Activated CD4-positive, alpha-beta memory T cell treated with anti-CD3 and anti-CD28 coated beads for 36 hours (primary cell): ENCODE data around the gene WNT3A. TPM values are rescaled to one million over a fixed set of nuclear protein-coding genes. Genes with fewer than 3 reads are reported as not detected.
A peak's percentile ranks its signal among the peaks of the same experiment; 100 is the strongest.

ENCODE experiments used
- CTCF ChIA-PET: fragments of 350-600 bp; sonication (Branson Sonifier 250); formaldehyde crosslinking; loops from one replicate; lab custom pipeline; 2021; ENCODE audit warnings: antibody characterized with exemption, inconsistent platforms; lab: Charles Lee
- POLR2A ChIA-PET: fragments of 350-600 bp; sonication (Branson Sonifier 250); formaldehyde crosslinking; loops from one replicate; lab custom pipeline; 2021; ENCODE audit warnings: antibody characterized with exemption; lab: Charles Lee
- DNase-seq: peaks from one replicate; pipeline ENCODE4 v3.0.0-alpha.2; 2020
- H3K27ac Mint-ChIP-seq: one replicate; pipeline ENCODE4 v1.8.0; 2021; ENCODE audit warnings: mixed read lengths
- H3K27me3 Mint-ChIP-seq: one replicate; pipeline ENCODE4 v1.8.0; 2021; ENCODE audit warnings: mixed read lengths
- H3K36me3 Mint-ChIP-seq: one replicate; pipeline ENCODE4 v1.8.0; 2021; ENCODE audit warnings: mixed read lengths
- H3K4me1 Mint-ChIP-seq: one replicate; pipeline ENCODE4 v1.8.0; 2021; ENCODE audit warnings: low read depth, mixed read lengths
- H3K4me3 Mint-ChIP-seq: one replicate; pipeline ENCODE4 v1.8.0; 2021; ENCODE audit warnings: mild to moderate bottlenecking, mixed read lengths
- H3K9me3 Mint-ChIP-seq: one replicate; pipeline ENCODE4 v1.8.0; 2021; ENCODE audit warnings: mixed read lengths
- intact Hi-C: fragments of 100-400 bp; cut with micrococcal nuclease; formaldehyde crosslinking; loops from one replicate; pipeline ENCODE4 v1.15.1; 2023
- total RNA-seq, 2 experiments: library from RNA; stranded (reverse); gene quantifications; one replicate each; pipeline ENCODE4 v1.2.3, GENCODE V29; 2021

Gene WNT3A
- total RNA-seq, 2 experiments from 2014 or later = not detected

DNA sequence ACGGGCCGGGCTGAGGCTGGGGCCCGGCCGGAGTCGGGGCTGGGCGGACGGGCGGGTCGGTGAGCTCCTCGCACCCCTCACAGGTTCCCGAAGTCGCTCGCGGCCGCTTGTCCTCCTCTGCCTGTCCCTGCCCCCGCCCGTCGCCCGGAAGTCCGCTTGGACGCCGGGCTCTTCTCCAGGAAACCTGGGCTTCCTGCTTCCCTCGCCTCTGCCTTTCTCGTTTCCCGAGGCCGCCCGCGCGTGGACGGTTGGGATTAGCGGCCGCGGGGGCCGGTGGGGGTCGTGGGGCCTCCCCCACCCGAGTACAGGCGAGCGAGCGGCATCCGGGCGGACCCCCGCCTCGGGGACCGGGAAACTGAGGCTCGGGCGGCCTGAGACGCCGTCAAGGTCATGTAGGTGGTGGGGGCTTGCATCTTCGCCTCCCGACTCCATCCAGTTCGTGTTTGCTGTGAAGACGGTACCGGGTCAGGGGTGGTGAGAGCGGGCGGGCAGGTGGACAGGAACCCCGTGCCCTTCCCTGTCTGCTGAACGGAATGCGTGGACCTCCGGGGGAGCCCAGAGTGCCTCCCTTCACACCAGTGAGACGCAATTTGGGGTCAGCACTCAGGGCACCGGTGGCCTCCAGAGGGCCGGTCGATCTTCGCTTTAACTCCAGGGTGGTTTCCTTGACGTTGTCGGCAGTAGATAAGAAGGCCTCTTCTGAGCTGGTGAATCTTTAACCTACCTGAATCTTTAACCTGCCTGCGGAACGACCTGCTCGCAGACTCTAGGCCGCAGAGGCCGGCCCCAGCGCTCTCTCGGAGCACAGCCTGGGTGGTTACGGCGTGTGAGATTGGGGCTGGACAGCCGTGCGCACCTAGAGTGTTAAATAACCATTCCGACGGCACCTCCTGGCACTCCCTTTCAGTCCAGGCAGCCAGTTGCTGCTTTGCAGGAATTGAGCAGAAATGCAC lies 76.4 kb downstream of the WNT3A start:
- CTCF ChIA-PET = interaction anchor here (1.4 kb wide), 2 partner anchors 9 to 83 kb away, joined by 4 read pairs; partner anchors contain the start of gene IBA57
- DNase-seq = peak; percentile 56
- POLR2A ChIA-PET = interaction anchor here (0.9 to 1.6 kb wide), 7 partner anchors 19 to 382 kb away, joined by 3 to 6 read pairs (median 4); partner anchors contain the start of genes GUK1, IBA57 and MRPL55
- peaks cover 30% of the 10 kb centered on the region for H3K36me3 Mint-ChIP-seq
- intact Hi-C loops = loop anchor here (1.0 to 10.0 kb wide), 9 partner anchors 20 to 1348 kb away; partner anchors contain the start of genes C1orf35, GUK1, ITPKB and MRPL55
- H3K4me1 Mint-ChIP-seq = peaks cover 46% of the 10 kb centered on the region
- no peaks in the 10 kb centered on the region for H3K9me3 Mint-ChIP-seq
- peak overlapping the region; percentile 91 for H3K4me3 Mint-ChIP-seq
- H3K27me3 Mint-ChIP-seq = no peaks in the 10 kb centered on the region
- peak overlapping the region; percentile 96 for H3K27ac Mint-ChIP-seq

GRCh38 chr1:228083871-228084278 lies 77.1 kb downstream of the WNT3A start:
- POLR2A ChIA-PET = interaction anchor here (0.9 to 1.3 kb wide), 4 partner anchors 56 to 375 kb away, joined by 3 to 5 read pairs (median 3); partner anchors contain the start of genes GUK1 and IBA57

GRCh38 chr1:228084325-228084724 lies 77.5 kb downstream of the WNT3A start:
- intact Hi-C loops = loop anchor here (5.0 to 10.0 kb wide), 2 partner anchors 297 to 1350 kb away; partner anchors contain the start of gene ITPKB
- H3K27me3 Mint-ChIP-seq = no peaks in the 10 kb centered on the region
- peaks cover 57% of the 10 kb centered on the region for H3K4me1 Mint-ChIP-seq
- ChIA-PET POLR2A (interaction anchor here (0.9 to 1.3 kb wide), 5 partner anchors 56 to 374 kb away, joined by 3 to 5 read pairs (median 3); partner anchors contain the start of genes GUK1 and IBA57), CTCF (interaction anchor here (1.4 kb wide), 3 partner anchors 15 to 86 kb away, joined by 4 to 5 read pairs (median 5); partner anchors contain the start of gene IBA57)
- DNase-seq = peak; percentile 44
- peak overlapping the region; percentile 91 for H3K4me3 Mint-ChIP-seq
- peak overlapping the region; percentile 96 for H3K27ac Mint-ChIP-seq
- peaks cover 38% of the 10 kb centered on the region for H3K36me3 Mint-ChIP-seq
- H3K9me3 Mint-ChIP-seq = no peaks in the 10 kb centered on the region

More at GRCh38 chr1:228083871-228084278, 77.1 kb downstream of the WNT3A start:
- peaks cover 36% of the 10 kb centered on the region for H3K36me3 Mint-ChIP-seq
- peaks cover 53% of the 10 kb centered on the region for H3K4me1 Mint-ChIP-seq
- H3K4me3 Mint-ChIP-seq = peak overlapping the region; percentile 91
- no peaks in the 10 kb centered on the region for H3K27me3 Mint-ChIP-seq
- DNase-seq = peak; percentile 32
- intact Hi-C loops = loop anchor here (2.0 to 10.0 kb wide), 4 partner anchors 297 to 1349 kb away; partner anchors contain the start of gene ITPKB
- no peaks in the 10 kb centered on the region for H3K9me3 Mint-ChIP-seq
- H3K27ac Mint-ChIP-seq = peak overlapping the region; percentile 96
- CTCF ChIA-PET = interaction anchor here (1.4 kb wide), 2 partner anchors 82 to 85 kb away, joined by 4 to 5 read pairs; partner anchors contain the start of gene IBA57

GRCh38 chr1:228084797-228085196 lies 78.0 kb downstream of the WNT3A start:
- H3K27ac Mint-ChIP-seq = peak overlapping the region; percentile 96
- no peaks in the 10 kb centered on the region for H3K27me3 Mint-ChIP-seq
- H3K9me3 Mint-ChIP-seq = no peaks in the 10 kb centered on the region
- CTCF ChIA-PET = interaction anchor here (1.4 kb wide), 3 partner anchors 14 to 86 kb away, joined by 4 to 5 read pairs (median 5); partner anchors contain the start of gene IBA57
- POLR2A ChIA-PET = interaction anchor here (0.9 to 1.3 kb wide), 4 partner anchors 55 to 318 kb away, joined by 3 to 5 read pairs (median 3); partner anchors contain the start of genes GUK1 and IBA57
- peaks cover 37% of the 10 kb centered on the region for H3K36me3 Mint-ChIP-seq
- DNase-seq = no peak
- H3K4me1 Mint-ChIP-seq = peaks cover 62% of the 10 kb centered on the region
- intact Hi-C loops = loop anchor here (5.0 to 10.0 kb wide), 2 partner anchors 297 to 1350 kb away; partner anchors contain the start of gene ITPKB
- H3K4me3 Mint-ChIP-seq = peak overlapping the region; percentile 91

- ChIA-PET POLR2A (interaction anchor here (1.1 to 1.3 kb wide), 2 partner anchors 56 to 80 kb away, joined by 3 read pairs; partner anchors contain the start of gene IBA57), CTCF (interaction anchor here (1.4 kb wide), 2 partner anchors 14 to 87 kb away, joined by 5 read pairs; no protein-coding TSS in a partner anchor)
- H3K27me3 Mint-ChIP-seq = no peaks in the 10 kb centered on the region
- H3K36me3 Mint-ChIP-seq = peaks cover 37% of the 10 kb centered on the region
- H3K9me3 Mint-ChIP-seq = no peaks in the 10 kb centered on the region
- peak overlapping the region; percentile 91 for H3K4me3 Mint-ChIP-seq
- H3K4me1 Mint-ChIP-seq = peaks cover 68% of the 10 kb centered on the region
- DNase-seq = no peak
- intact Hi-C loops = loop anchor here (10.0 kb wide), 1 partner anchor 1351 kb away; the partner anchor contains the start of gene ITPKB
- H3K27ac Mint-ChIP-seq = peak overlapping the region; percentile 96
Measured at GRCh38 chr1:228085287-228085951, 78.6 kb downstream of the WNT3A start.

DNA sequence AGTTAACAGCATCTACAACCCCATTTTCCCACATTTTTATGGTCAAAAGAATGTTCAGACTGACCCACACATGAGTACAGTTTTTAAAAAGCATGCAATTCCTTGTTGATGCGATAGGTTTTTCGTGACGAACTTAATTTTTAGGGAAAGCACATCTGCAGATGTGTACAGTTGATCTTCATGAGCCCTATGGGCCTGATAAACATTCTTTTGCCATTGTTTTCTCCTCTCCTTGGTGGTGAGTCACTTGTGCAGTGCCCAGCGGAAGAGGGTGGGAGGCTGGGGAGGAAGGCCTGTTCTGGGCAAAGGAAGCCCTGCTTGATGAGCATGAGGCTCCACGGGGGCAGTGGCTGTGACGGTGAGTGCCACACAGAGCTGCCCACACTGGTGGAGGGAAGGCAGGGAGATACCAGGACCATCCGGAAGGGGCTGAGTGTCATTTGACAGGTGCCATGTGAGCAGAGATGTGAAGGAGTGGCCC lies 81.0 kb downstream of the WNT3A start:
- DNase-seq = peak; percentile 64
- CTCF ChIA-PET = interaction anchor here (1.4 kb wide), 2 partner anchors 43 to 88 kb away, joined by 3 to 4 read pairs; no protein-coding TSS in a partner anchor
- peak overlapping the region; percentile 53 for H3K4me3 Mint-ChIP-seq
- peaks cover 51% of the 10 kb centered on the region for H3K36me3 Mint-ChIP-seq
- no peaks in the 10 kb centered on the region for H3K9me3 Mint-ChIP-seq
- H3K4me1 Mint-ChIP-seq = peaks cover 86% of the 10 kb centered on the region
- peak overlapping the region; percentile 96 for H3K27ac Mint-ChIP-seq
- H3K27me3 Mint-ChIP-seq = no peaks in the 10 kb centered on the region
- POLR2A ChIA-PET = interaction anchor here (1.0 kb wide), 1 partner anchor 53 kb away, joined by 3 read pairs; no protein-coding TSS in a partner anchor
- intact Hi-C loops = loop anchor here (10.0 kb wide), 1 partner anchor 1353 kb away; the partner anchor contains the start of gene ITPKB

DNA sequence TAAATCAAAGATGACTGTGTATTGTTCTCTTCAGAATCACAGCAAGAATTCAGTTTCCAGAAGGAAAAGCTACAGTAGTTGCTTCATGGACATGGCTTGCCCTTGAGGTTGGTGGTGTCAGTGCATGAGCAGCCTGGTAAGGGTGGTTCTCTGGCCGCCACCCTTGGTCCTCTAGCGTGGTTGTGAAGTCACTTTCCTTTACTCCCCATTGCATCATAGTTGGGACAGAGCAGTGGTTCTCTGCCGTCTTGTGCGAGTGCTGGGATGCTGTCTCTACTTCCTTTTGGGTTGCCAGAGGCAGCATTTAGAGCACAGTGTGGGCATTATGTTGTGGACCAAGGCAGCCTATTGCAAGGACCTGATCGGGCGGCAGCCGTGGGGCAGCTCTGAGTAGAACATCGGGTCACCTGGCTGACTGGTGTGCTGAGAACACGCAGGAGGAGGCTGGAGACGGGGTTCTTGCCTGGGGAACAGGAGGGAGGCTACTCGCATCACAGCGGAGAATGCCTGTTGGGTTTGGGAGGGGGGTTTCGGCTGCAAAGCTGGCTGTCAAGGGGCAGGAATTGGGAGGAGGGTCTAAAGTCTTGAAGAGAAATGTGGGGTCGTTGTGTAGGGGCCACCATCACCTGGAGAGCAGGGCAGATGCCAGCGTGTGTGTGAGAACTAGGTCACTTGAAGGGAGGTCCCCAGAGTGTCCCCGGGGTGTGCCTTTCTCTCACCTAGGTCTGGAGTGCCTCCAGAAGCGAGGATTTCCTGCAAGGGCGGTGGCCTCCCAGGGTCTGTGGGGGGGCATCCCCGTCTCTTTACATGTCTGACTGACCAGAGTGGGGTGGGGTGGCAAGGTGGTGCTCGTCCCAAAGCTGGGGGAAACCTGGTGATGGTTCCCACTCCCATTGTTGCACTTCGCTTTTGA lies 82.0 kb downstream of the WNT3A start:
- Mint-ChIP-seq H3K27me3 (no peaks in the 10 kb centered on the region), H3K9me3 (no peaks in the 10 kb centered on the region), H3K36me3 (peaks cover 48% of the 10 kb centered on the region), H3K4me1 (peaks cover 83% of the 10 kb centered on the region), H3K27ac (peak overlapping the region; percentile 96), H3K4me3 (peak overlapping the region; percentile 41)
- intact Hi-C loops = loop anchor here (10.0 kb wide), 1 partner anchor 1354 kb away; the partner anchor contains the start of gene ITPKB
- ChIA-PET CTCF (interaction anchor here (1.4 to 3.5 kb wide), 2 partner anchors 13 to 89 kb away, joined by 3 to 10 read pairs; no protein-coding TSS in a partner anchor), POLR2A (interaction anchor here (0.6 to 1.0 kb wide), 3 partner anchors 11 to 52 kb away, joined by 3 read pairs; no protein-coding TSS in a partner anchor)
- DNase-seq = no peak

DNA sequence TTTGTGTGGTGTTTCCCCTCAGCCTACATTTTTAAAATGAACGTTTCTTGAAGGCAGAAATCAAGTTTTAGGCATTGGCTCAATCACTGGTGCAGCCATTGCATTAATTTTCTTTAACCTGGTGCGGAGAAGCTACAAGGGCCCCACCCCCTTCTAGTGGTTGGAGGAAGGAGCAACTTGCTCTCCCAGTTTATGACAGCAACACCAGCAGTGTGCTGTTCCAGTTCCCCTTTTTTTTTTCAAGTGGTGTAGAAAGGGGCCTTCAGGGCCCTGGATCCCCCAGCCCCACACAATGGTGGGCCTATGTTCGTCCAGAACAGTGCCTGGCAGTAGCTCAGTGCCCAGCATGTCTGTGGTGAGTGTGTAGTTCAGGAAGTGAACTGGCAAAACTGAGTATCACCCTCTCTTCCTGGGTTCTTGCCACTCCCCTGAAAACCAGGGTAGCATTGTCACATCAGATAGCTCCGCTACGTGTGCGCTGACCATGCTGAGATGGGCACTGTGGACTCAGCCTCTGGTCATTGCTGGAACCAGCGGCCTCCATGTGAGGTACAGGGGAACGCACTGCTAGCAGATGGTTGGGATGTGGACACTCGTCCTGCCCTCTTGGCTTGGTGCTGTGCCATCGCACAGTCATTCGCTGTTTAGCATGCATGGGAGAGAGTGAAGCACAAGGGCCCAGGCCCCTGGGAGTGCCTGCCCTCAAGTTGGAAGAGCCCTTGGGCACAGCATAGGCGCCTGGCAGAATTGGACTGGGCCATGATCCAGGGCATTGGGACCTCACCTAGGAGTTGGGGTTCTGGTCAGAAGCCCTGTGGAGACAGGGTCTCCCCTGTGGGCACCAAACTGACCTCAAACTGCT lies 83.0 kb downstream of the WNT3A start:
- Mint-ChIP-seq H3K4me3 (no peak overlapping the region), H3K27me3 (no peaks in the 10 kb centered on the region), H3K4me1 (peaks cover 76% of the 10 kb centered on the region), H3K9me3 (peaks cover 9% of the 10 kb centered on the region), H3K36me3 (peaks cover 51% of the 10 kb centered on the region), H3K27ac (peak overlapping the region; percentile 96)
- DNase-seq = peak; percentile 6
- CTCF ChIA-PET = interaction anchor here (1.0 to 3.5 kb wide), 2 partner anchors 10 to 12 kb away, joined by 3 to 10 read pairs; no protein-coding TSS in a partner anchor
- intact Hi-C loops = loop anchor here (10.0 kb wide), 1 partner anchor 1355 kb away; the partner anchor contains the start of gene ITPKB
- POLR2A ChIA-PET = interaction anchor here (0.6 to 1.4 kb wide), 2 partner anchors 13 to 76 kb away, joined by 3 to 4 read pairs; partner anchors contain the start of gene IBA57

DNA sequence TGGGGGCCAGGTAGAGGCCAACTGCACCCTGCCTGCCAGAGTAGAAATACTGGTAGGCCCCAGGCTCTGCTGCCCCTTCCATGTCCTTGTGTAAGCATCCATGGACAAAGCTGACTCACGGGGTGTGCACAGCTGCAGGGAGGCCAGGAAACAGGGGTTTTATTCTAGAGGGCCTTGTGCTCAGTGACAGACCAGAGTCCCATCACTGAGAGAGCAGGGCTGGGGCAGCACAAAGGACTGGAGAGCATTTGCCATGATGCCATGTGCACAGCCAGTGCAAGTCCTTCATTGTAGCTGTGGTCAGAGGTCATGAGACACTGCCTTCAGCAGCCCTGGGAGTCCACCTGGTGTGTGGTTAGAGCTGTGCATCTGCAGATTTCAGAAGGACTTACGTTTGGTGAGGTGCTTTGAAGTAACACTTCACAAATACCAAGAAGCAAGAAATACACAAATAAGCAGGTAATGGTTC lies 83.8 kb downstream of the WNT3A start:
- peaks cover 76% of the 10 kb centered on the region for H3K4me1 Mint-ChIP-seq
- peaks cover 54% of the 10 kb centered on the region for H3K36me3 Mint-ChIP-seq
- no peaks in the 10 kb centered on the region for H3K27me3 Mint-ChIP-seq
- intact Hi-C loops = no loop called here
- DNase-seq = peak; percentile 9
- peaks cover 15% of the 10 kb centered on the region for H3K9me3 Mint-ChIP-seq
- ChIA-PET POLR2A (interaction anchor here (1.0 to 1.4 kb wide), 2 partner anchors 8 to 75 kb away, joined by 3 to 4 read pairs; partner anchors contain the start of genes ARF1 and IBA57), CTCF (interaction anchor here (1.0 to 3.5 kb wide), 3 partner anchors 9 to 11 kb away, joined by 3 to 10 read pairs (median 3); no protein-coding TSS in a partner anchor)
- no peak overlapping the region for H3K4me3 Mint-ChIP-seq
- peak overlapping the region; percentile 74 for H3K27ac Mint-ChIP-seq
